ENCODE results near the gene ARHGAP15. TPM values are rescaled to one million over a fixed set of nuclear protein-coding genes. Genes with fewer than 3 reads are reported as not detected.

The ARHGAP15 gene
- total and polyA plus RNA-seq, 4 experiments from 2014 or later = 218 to 524 (median 365) TPM

DNA sequence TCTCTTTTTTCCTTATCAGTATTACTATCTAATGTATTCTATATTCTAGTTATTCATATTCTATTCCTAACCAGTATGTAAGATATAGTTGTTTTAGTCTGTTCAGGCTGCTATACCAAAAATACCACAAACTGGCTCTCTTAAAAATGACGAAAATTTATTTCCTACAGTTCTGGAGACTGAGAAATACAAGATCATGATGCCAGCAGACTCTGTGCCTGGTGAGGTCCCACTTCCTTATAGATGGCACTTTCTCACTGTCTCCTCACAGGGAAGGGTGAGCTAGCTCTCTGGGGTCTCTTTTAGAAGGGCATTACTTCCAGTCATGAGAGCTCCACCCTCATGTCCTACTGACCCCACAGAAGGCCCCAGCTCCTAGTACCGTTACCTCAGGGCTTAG, 4.8 kb upstream of the ARHGAP15 start:
- ChIA-PET CTCF (ENCODE audit: partially characterized antibody) (interaction anchor here (1.2 to 2.8 kb wide), 6 partner anchors 12 to 135 kb away, joined by 3 to 13 read pairs (median 8); no protein-coding TSS in a partner anchor), POLR2A (ENCODE audit: partially characterized antibody) (interaction anchor here (1.1 to 9.6 kb wide), 3 partner anchors 8 to 135 kb away, joined by 5 to 63 read pairs (median 9); no protein-coding TSS in a partner anchor)
- Histone ChIP-seq H3K27me3 (ENCODE audit: insufficient read depth, low read length) (no peaks in the 10 kb centered on the region), H3K4me3 (ENCODE audit: low read length in 2 of 2) (no peak overlapping the region), H3K9me3 (ENCODE audit: control insufficient read depth in 1 of 2, low read length in 2 of 2) (no peaks in the 10 kb centered on the region), H3K4me1 (ENCODE audit: insufficient read depth, low read length) (peaks cover 69% of the 10 kb centered on the region), H3K36me3 (ENCODE audit: insufficient read depth, low read length) (no peaks in the 10 kb centered on the region), H3K27ac (ENCODE audit: low read depth, low read length) (no peak overlapping the region)
- Mint-ChIP-seq H3K4me3 (peak overlapping the region in 1 of 8 donors; percentile 57), H3K27ac (peak overlapping the region in 1 of 7 donors; percentile 90), H3K9me3 (no peaks in the 10 kb centered on the region), H3K27me3 (no peaks in the 10 kb centered on the region), H3K36me3 (no peaks in the 10 kb centered on the region), H3K4me1 (peaks cover 12 to 22% (median 20%) of the 10 kb centered on the region in 4 donors)
- DNase-seq = no peak
- intact Hi-C loops (cut with micrococcal nuclease) = no loop called here

DNA sequence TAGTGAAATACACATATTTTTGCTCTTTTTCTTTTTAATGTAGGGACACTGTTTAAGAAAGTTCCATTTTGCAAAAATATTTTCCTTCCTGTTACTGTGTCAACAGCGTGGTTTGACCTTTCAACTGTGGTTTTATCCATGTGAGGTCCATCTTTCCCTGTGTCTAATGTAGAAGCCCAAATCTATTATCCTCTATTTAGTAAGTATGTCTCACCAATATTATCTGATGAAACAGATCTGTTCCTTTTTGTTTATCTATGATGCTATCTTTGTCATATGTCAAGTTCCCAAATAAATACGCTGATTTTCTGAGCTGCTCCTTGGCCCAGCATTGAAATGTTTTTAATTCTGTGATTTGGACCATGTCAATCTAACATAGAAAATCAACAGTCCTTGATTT, 3.5 kb upstream of the ARHGAP15 start:
- Mint-ChIP-seq H3K4me3 (peak overlapping the region in 6 of 8 donors; percentile 21 to 72 (median 60)), H3K4me1 (peaks cover 12 to 19% (median 18%) of the 10 kb centered on the region in 4 donors), H3K9me3 (no peaks in the 10 kb centered on the region), H3K27ac (peak overlapping the region in 6 of 7 donors; percentile 73 to 96 (median 86)), H3K27me3 (no peaks in the 10 kb centered on the region), H3K36me3 (no peaks in the 10 kb centered on the region)
- Histone ChIP-seq H3K9me3 (ENCODE audit: control insufficient read depth in 1 of 2, low read length in 2 of 2) (no peaks in the 10 kb centered on the region), H3K36me3 (ENCODE audit: insufficient read depth, low read length) (no peaks in the 10 kb centered on the region), H3K4me3 (ENCODE audit: low read length in 2 of 2) (no peak overlapping the region), H3K27ac (ENCODE audit: low read depth, low read length) (peak overlapping the region; percentile 22), H3K4me1 (ENCODE audit: insufficient read depth, low read length) (peaks cover 68% of the 10 kb centered on the region), H3K27me3 (ENCODE audit: insufficient read depth, low read length) (no peaks in the 10 kb centered on the region)
- CTCF ChIA-PET (ENCODE audit: partially characterized antibody) = interaction anchor here (0.7 to 3.9 kb wide), 10 partner anchors 14 to 158 kb away, joined by 3 to 49 read pairs (median 4); no protein-coding TSS in a partner anchor
- no peak for DNase-seq
- POLR2A ChIA-PET (ENCODE audit: partially characterized antibody) = interaction anchor here (1.0 to 9.6 kb wide), 7 partner anchors 14 to 134 kb away, joined by 3 to 96 read pairs (median 4); no protein-coding TSS in a partner anchor
- intact Hi-C loops (cut with micrococcal nuclease) = loop anchor here (1.0 kb wide), 1 partner anchor 7 kb away; no protein-coding TSS in a partner anchor

- Mint-ChIP-seq H3K9me3 (peaks cover 0 to 2% (median 0%) of the 10 kb centered on the region in 8 donors), H3K27ac (peak overlapping the region; percentile 30 to 85 (median 73)), H3K4me1 (peaks cover 47 to 71% (median 58%) of the 10 kb centered on the region in 4 donors), H3K27me3 (no peaks in the 10 kb centered on the region), H3K36me3 (peaks cover 20 to 33% of the 10 kb centered on the region in 2 donors), H3K4me3 (peak overlapping the region; percentile 19 to 84 (median 62))
- intact Hi-C loops (cut with micrococcal nuclease) = no loop called here
- peak overlapping the region in 1 of 2 donors; percentile 21 for H3K4me3 ChIP-seq (ENCODE audit: low read length in 2 of 2)
- no peak for DNase-seq
- peaks cover 76% of the 10 kb centered on the region for H3K4me1 ChIP-seq (ENCODE audit: insufficient read depth, low read length)
- CTCF ChIA-PET (ENCODE audit: partially characterized antibody) = interaction anchor here (0.8 to 4.4 kb wide), 14 partner anchors 9 to 152 kb away, joined by 3 to 28 read pairs (median 8); no protein-coding TSS in a partner anchor
- POLR2A ChIA-PET (ENCODE audit: partially characterized antibody) = interaction anchor here (0.8 to 9.6 kb wide), 8 partner anchors 9 to 127 kb away, joined by 3 to 96 read pairs (median 5); no protein-coding TSS in a partner anchor
- H3K36me3 ChIP-seq (ENCODE audit: insufficient read depth, low read length) = no peaks in the 10 kb centered on the region
- no peaks in the 10 kb centered on the region for H3K27me3 ChIP-seq (ENCODE audit: insufficient read depth, low read length)
- peak overlapping the region; percentile 46 for H3K27ac ChIP-seq (ENCODE audit: low read depth, low read length)
- no peaks in the 10 kb centered on the region for H3K9me3 ChIP-seq (ENCODE audit: control insufficient read depth in 1 of 2, low read length in 2 of 2)
Measured at GRCh38 chr2:143132355-143132754, 3.1 kb downstream of the ARHGAP15 start.

- Histone ChIP-seq H3K27me3 (ENCODE audit: insufficient read depth, low read length) (no peaks in the 10 kb centered on the region), H3K27ac (ENCODE audit: low read depth, low read length) (no peak overlapping the region), H3K9me3 (ENCODE audit: control insufficient read depth in 1 of 2, low read length in 2 of 2) (no peaks in the 10 kb centered on the region), H3K36me3 (ENCODE audit: insufficient read depth, low read length) (no peaks in the 10 kb centered on the region), H3K4me1 (ENCODE audit: insufficient read depth, low read length) (peaks cover 78% of the 10 kb centered on the region), H3K4me3 (ENCODE audit: low read length in 2 of 2) (no peak overlapping the region)
- H3K4me1 Mint-ChIP-seq = peaks cover 54 to 73% (median 61%) of the 10 kb centered on the region in 4 donors
- H3K4me3 Mint-ChIP-seq = peak overlapping the region in 3 of 8 donors; percentile 49 to 76 (median 68)
- H3K9me3 Mint-ChIP-seq = peaks cover 0 to 2% (median 0%) of the 10 kb centered on the region in 8 donors
- intact Hi-C loops (cut with micrococcal nuclease) = no loop called here
- H3K27me3 Mint-ChIP-seq = no peaks in the 10 kb centered on the region
- ChIA-PET CTCF (ENCODE audit: partially characterized antibody) (interaction anchor here (0.7 to 4.4 kb wide), 6 partner anchors 10 to 260 kb away, joined by 4 to 20 read pairs (median 6); no protein-coding TSS in a partner anchor), POLR2A (ENCODE audit: partially characterized antibody) (interaction anchor here (1.7 to 9.6 kb wide), 2 partner anchors 15 to 22 kb away, joined by 5 to 63 read pairs; no protein-coding TSS in a partner anchor)
- DNase-seq = no peak
- H3K27ac Mint-ChIP-seq = peak overlapping the region in 3 of 7 donors; percentile 16 to 83 (median 21)
- peaks cover 20 to 33% of the 10 kb centered on the region in 2 donors for H3K36me3 Mint-ChIP-seq
Measured at GRCh38 chr2:143133783-143134182, 4.6 kb downstream of the ARHGAP15 start.

GRCh38 chr2:143138292-143138691, 9.1 kb downstream of the ARHGAP15 start:
- Histone ChIP-seq H3K27me3 (ENCODE audit: insufficient read depth, low read length) (no peaks in the 10 kb centered on the region), H3K9me3 (ENCODE audit: control insufficient read depth in 1 of 2, low read length in 2 of 2) (no peaks in the 10 kb centered on the region), H3K4me3 (ENCODE audit: low read length in 2 of 2) (no peak overlapping the region), H3K27ac (ENCODE audit: low read depth, low read length) (no peak overlapping the region), H3K36me3 (ENCODE audit: insufficient read depth, low read length) (no peaks in the 10 kb centered on the region), H3K4me1 (ENCODE audit: insufficient read depth, low read length) (peaks cover 98% of the 10 kb centered on the region)
- Mint-ChIP-seq H3K4me3 (peak overlapping the region in 6 of 8 donors; percentile 22 to 57 (median 38)), H3K4me1 (peaks cover 74 to 93% (median 83%) of the 10 kb centered on the region in 4 donors), H3K9me3 (peaks cover 0 to 2% (median 0%) of the 10 kb centered on the region in 8 donors), H3K27me3 (no peaks in the 10 kb centered on the region), H3K36me3 (peaks cover 24 to 43% of the 10 kb centered on the region in 2 donors), H3K27ac (peak overlapping the region in 1 of 7 donors; percentile 57)
- ChIA-PET POLR2A (ENCODE audit: partially characterized antibody) (interaction anchor here (1.3 kb wide), 1 partner anchor 10 kb away, joined by 5 read pairs; the partner anchor contains the start of gene ARHGAP15), CTCF (ENCODE audit: partially characterized antibody) (interaction anchor here (1.0 to 1.6 kb wide), 7 partner anchors 18 to 83 kb away, joined by 3 to 7 read pairs (median 4); no protein-coding TSS in a partner anchor)
- no peak for DNase-seq
- intact Hi-C loops (cut with micrococcal nuclease) = no loop called here

DNA sequence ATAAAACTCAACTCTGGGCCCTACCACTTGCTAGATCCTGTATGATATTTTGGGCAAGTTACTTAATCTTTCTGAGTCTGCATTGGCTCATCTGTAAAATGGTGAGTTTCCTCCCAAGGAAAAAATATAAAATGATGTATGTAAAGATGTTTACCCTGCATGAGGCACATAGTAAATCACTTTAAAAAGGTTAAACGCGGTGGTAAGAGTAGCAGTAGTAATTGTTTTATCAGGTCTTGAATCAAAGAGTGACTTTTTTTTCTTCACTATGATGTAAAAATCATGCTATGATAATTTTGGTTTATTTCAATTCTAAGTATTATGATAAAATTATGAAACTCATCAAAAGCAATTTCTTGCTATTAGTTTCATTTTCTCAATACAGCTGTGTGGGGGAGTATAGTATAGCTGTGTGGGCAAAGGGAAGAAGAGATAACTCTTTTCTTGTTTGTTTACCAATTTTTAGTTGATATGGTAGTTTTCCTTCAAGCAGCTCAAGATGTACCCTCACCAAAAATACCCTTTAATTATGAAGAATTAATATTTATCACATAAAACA, 10.7 kb downstream of the ARHGAP15 start:
- Mint-ChIP-seq H3K4me1 (peaks cover 81 to 100% (median 89%) of the 10 kb centered on the region in 4 donors), H3K27me3 (no peaks in the 10 kb centered on the region), H3K36me3 (peaks cover 29 to 37% of the 10 kb centered on the region in 2 donors), H3K4me3 (peak overlapping the region; percentile 67 to 88 (median 78)), H3K9me3 (no peaks in the 10 kb centered on the region), H3K27ac (peak overlapping the region; percentile 43 to 80 (median 74))
- H3K27me3 ChIP-seq (ENCODE audit: insufficient read depth, low read length) = no peaks in the 10 kb centered on the region
- peak overlapping the region; percentile 11 for H3K27ac ChIP-seq (ENCODE audit: low read depth, low read length)
- H3K36me3 ChIP-seq (ENCODE audit: insufficient read depth, low read length) = no peaks in the 10 kb centered on the region
- POLR2A ChIA-PET (ENCODE audit: partially characterized antibody) = interaction anchor here (0.9 to 2.9 kb wide), 8 partner anchors 8 to 119 kb away, joined by 3 to 10 read pairs (median 4); partner anchors contain the start of gene ARHGAP15
- DNase-seq = no peak
- H3K9me3 ChIP-seq (ENCODE audit: control insufficient read depth in 1 of 2, low read length in 2 of 2) = no peaks in the 10 kb centered on the region
- intact Hi-C loops (cut with micrococcal nuclease) = loop anchor here (1.0 kb wide), 1 partner anchor 8 kb away; no protein-coding TSS in a partner anchor
- H3K4me3 ChIP-seq (ENCODE audit: low read length in 2 of 2) = peak overlapping the region; percentile 3 to 17
- H3K4me1 ChIP-seq (ENCODE audit: insufficient read depth, low read length) = peaks cover 99% of the 10 kb centered on the region
- CTCF ChIA-PET (ENCODE audit: partially characterized antibody) = interaction anchor here (1.2 to 3.4 kb wide), 4 partner anchors 8 to 145 kb away, joined by 3 to 26 read pairs (median 10); no protein-coding TSS in a partner anchor

All from CD4-positive, alpha-beta memory T cell (primary cell).